ENCODE results near the gene QRICH1. TPM values are rescaled to one million over a fixed set of nuclear protein-coding genes. Genes with fewer than 3 reads are reported as not detected.
"Not testable (repeated sequence)": the region's sequence is repeated elsewhere in the genome, so short reads cannot be mapped to it uniquely, and the experiment has no call there.

Gene QRICH1
- total RNA-seq, 1 donor from 2014 or later: 57.4 TPM

GRCh38 chr3:49017971-49018706 lies 75.7 kb downstream of the QRICH1 start, which contains the start of gene DALRD3:
DALRD3 (minus strand) TSS chr3:49018580; CDS start chr3:49018564, 16 bp downstream.
- DNase-seq (ENCODE audit: low read depth): peak; percentile 75

GRCh38 chr3:49017229-49017970 lies 76.5 kb downstream of the QRICH1 start:
- peak; percentile 55 for DNase-seq (ENCODE audit: low read depth)

- DNase-seq (ENCODE audit: low read depth): no peak
Observed at GRCh38 chr3:49016414-49017228, 77.2 kb downstream of the QRICH1 start.

- no peak for DNase-seq (ENCODE audit: low read depth)
Observed at GRCh38 chr3:49015765-49016164, 78.1 kb downstream of the QRICH1 start.

- no peak for DNase-seq (ENCODE audit: low read depth)
Observed at GRCh38 chr3:49015072-49015471, 78.8 kb downstream of the QRICH1 start.

- DNase-seq (ENCODE audit: low read depth): peak; percentile 89
Observed at GRCh38 chr3:49013738-49014660, 79.9 kb downstream of the QRICH1 start.

GRCh38 chr3:49013113-49013737 lies 80.6 kb downstream of the QRICH1 start:
- DNase-seq (ENCODE audit: low read depth): peak; percentile 92

GRCh38 chr3:49012441-49013017 lies 81.3 kb downstream of the QRICH1 start:
- DNase-seq (ENCODE audit: low read depth): peak; percentile 78

GRCh38 chr3:49009396-49009795 lies 84.5 kb downstream of the QRICH1 start:
- DNase-seq (ENCODE audit: low read depth): no peak

GRCh38 chr3:49008627-49009026 lies 85.2 kb downstream of the QRICH1 start:
- DNase-seq (ENCODE audit: low read depth): not testable (repeated sequence)

- peak; percentile 88 for DNase-seq (ENCODE audit: low read depth)
Observed at GRCh38 chr3:49007771-49008528, 85.9 kb downstream of the QRICH1 start.

GRCh38 chr3:49007068-49007770 lies 86.7 kb downstream of the QRICH1 start, which contains the start of gene WDR6:
WDR6 (plus strand) TSS chr3:49007391; CDS start chr3:49007432, 41 bp downstream.
- peak; percentile 98 for DNase-seq (ENCODE audit: low read depth)

- peak; percentile 55 for DNase-seq (ENCODE audit: low read depth)
Observed at GRCh38 chr3:49006408-49007067, 87.3 kb downstream of the QRICH1 start.

- DNase-seq (ENCODE audit: low read depth): no peak
Observed at GRCh38 chr3:49005998-49006397, 87.9 kb downstream of the QRICH1 start.

GRCh38 chr3:49005303-49005680 lies 88.6 kb downstream of the QRICH1 start:
- DNase-seq (ENCODE audit: low read depth): no peak

GRCh38 chr3:49004352-49005302 lies 89.2 kb downstream of the QRICH1 start:
- DNase-seq (ENCODE audit: low read depth): no peak
